Hematopoietic multipotent progenitor cell treated with erythropoietin and hydrocortisone succinate and interleukin-3 and kit ligand, for 17 days (in vitro differentiated cells): ENCODE measurements around the gene MSL3.

ENCODE experiments used
- DNase-seq: peaks from one replicate; pipeline ENCODE4 v3.0.0-alpha.2; 2015; ENCODE audit warnings: low spot score

Gene MSL3

GRCh38 chrX:11759172-11759460, 1.1 kb downstream of the MSL3 start:
- DNase-seq = no peak

- peak; percentile 87 for DNase-seq
These were observed 1.6 kb downstream of the MSL3 start for GRCh38 chrX:11759461-11760311.

- no peak for DNase-seq
These were observed 2.9 kb downstream of the MSL3 start for GRCh38 chrX:11760958-11761357.

GRCh38 chrX:11764602-11765067, 6.6 kb downstream of the MSL3 start:
- no peak for DNase-seq

GRCh38 chrX:11765449-11765848, 7.4 kb downstream of the MSL3 start:
- DNase-seq = no peak

- no peak for DNase-seq
These were observed 8.4 kb downstream of the MSL3 start for GRCh38 chrX:11766487-11766886.

- no peak for DNase-seq
These were observed 10.0 kb downstream of the MSL3 start for GRCh38 chrX:11768039-11768438.

- DNase-seq = peak; percentile 77
These were observed 12.3 kb downstream of the MSL3 start for GRCh38 chrX:11770320-11770719.

GRCh38 chrX:11778230-11778629, 20.2 kb downstream of the MSL3 start:
- no peak for DNase-seq

- DNase-seq = no peak
These were observed 23.1 kb downstream of the MSL3 start for GRCh38 chrX:11781133-11781532.

GRCh38 chrX:11781734-11782370, 23.8 kb downstream of the MSL3 start:
- no peak for DNase-seq

GRCh38 chrX:11784543-11784942, 26.5 kb downstream of the MSL3 start:
- no peak for DNase-seq

GRCh38 chrX:11786862-11787261, 28.8 kb downstream of the MSL3 start:
- no peak for DNase-seq

GRCh38 chrX:11787564-11787963, 29.5 kb downstream of the MSL3 start:
- DNase-seq = peak; percentile 14

- DNase-seq = no peak
These were observed 31.8 kb downstream of the MSL3 start for GRCh38 chrX:11789809-11790208.

- DNase-seq = no peak
These were observed 33.1 kb downstream of the MSL3 start for GRCh38 chrX:11791090-11791489.

- DNase-seq = no peak
These were observed 33.5 kb downstream of the MSL3 start for GRCh38 chrX:11791537-11791936.

GRCh38 chrX:11792461-11793421, 34.7 kb downstream of the MSL3 start:
- no peak for DNase-seq

GRCh38 chrX:11793734-11794133, 35.7 kb downstream of the MSL3 start:
- DNase-seq = no peak

GRCh38 chrX:11813341-11813740, 55.3 kb downstream of the MSL3 start:
- no peak for DNase-seq
